ENCODE measurements around the gene ESRRG.

ESRRG gene

GRCh38 chr1:216457356-216457755 is 265.9 kb downstream of the ESRRG start:
- no peak for DNase-seq (ENCODE audit: low read depth in 2 of 3, low spot score in 1 of 3)

- no peak for DNase-seq (ENCODE audit: low read depth in 2 of 3, low spot score in 1 of 3)
Measured at GRCh38 chr1:216456682-216457081, 266.5 kb downstream of the ESRRG start.

- DNase-seq (ENCODE audit: low read depth in 2 of 3, low spot score in 1 of 3) = no peak
Measured at GRCh38 chr1:216453777-216454176, 269.5 kb downstream of the ESRRG start.
